ENCODE data around the gene CYSLTR2. TPM values are rescaled to one million over a fixed set of nuclear protein-coding genes. Genes with fewer than 3 reads are reported as not detected.

The CYSLTR2 gene
- total and polyA plus RNA-seq, 9 of the 15 experiments (the other 6 are each of a cell fraction or from before 2014, with no cell fraction given): not detected

DNA sequence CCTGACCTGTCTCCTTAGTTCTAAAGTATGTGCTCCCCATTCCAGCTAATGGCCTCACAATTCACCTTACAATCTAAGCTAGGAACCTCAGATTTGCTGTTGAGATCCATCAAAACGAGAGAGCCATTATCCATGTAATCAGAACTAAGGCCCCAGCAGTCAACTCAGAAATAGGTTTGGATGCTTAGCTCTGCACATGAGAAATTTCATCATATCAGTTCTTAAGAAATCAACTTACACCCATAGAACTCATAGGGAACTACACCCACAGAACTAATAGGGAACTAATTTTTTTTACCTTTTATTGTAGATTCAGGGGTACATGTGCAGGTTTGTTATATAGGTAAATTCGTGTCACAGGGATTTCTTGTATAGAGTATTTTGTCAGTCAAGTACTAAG lies 28.7 kb downstream of the CYSLTR2 start:
- CTCF ChIA-PET (ENCODE audit: low intra/inter-chr PET ratio): no interaction called here
- no peak overlapping the region for H3K4me3 ChIP-seq
- no peak for TF ChIP-seq SMAD4 (CRISPR knock-in tag; conservative IDR thresholded peaks at IDR 0.05)
- TF ChIP-seq MXI1 (IDR thresholded peaks at IDR 0.05; ENCODE audit: low read depth, low read length): no peak
- TF ChIP-seq, protein P1, sequence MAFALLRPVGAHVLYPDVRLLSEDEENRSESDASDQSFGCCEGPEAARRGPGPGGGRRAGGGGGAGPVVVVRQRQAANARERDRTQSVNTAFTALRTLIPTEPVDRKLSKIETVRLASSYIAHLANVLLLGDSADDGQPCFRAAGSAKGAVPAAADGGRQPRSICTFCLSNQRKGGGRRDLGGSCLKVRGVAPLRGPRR (CRISPR knock-in tag; IDR thresholded peaks at IDR 0.05): no peak
- no peak for TF ChIP-seq XRCC4 (IDR thresholded peaks at IDR 0.05; ENCODE audit: extremely low read depth, insufficient read depth, insufficient read length)
- no peak for TF ChIP-seq HDAC8 (tag; IDR thresholded peaks at IDR 0.05)
- TF ChIP-seq EP400 (IDR thresholded peaks at IDR 0.05): no peak
- TF ChIP-seq, protein P2, sequence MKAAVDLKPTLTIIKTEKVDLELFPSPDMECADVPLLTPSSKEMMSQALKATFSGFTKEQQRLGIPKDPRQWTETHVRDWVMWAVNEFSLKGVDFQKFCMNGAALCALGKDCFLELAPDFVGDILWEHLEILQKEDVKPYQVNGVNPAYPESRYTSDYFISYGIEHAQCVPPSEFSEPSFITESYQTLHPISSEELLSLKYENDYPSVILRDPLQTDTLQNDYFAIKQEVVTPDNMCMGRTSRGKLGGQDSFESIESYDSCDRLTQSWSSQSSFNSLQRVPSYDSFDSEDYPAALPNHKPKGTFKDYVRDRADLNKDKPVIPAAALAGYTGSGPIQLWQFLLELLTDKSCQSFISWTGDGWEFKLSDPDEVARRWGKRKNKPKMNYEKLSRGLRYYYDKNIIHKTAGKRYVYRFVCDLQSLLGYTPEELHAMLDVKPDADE (conservative IDR thresholded peaks at IDR 0.05; ENCODE audit: control insufficient read depth, low read depth, low read length): no peak
- H3K4me1 ChIP-seq (replicated peaks in 1 of 2; ENCODE audit: control insufficient read depth in 2 of 2, insufficient read depth in 2 of 2, low read length in 2 of 2): no peaks in the 10 kb centered on the region
- FAIRE-seq (no peak), DNase-seq (ENCODE audit: extremely low read depth in 1 of 4, low spot score in 3 of 4) (no peak), ATAC-seq (no peak)
- H3K27ac ChIP-seq (ENCODE audit: extremely low read depth, low read depth, low read length): no peak overlapping the region
- POLR2A ChIA-PET: interaction anchor here (0.6 kb wide), 1 partner anchor 1132 kb away, joined by 3 read pairs; no protein-coding TSS in a partner anchor
- in situ Hi-C loops (cut with MboI) (no loop called here), intact Hi-C loops (cut with micrococcal nuclease) (no loop called here)
- no peaks in the 10 kb centered on the region for H3K27me3 ChIP-seq (ENCODE audit: control insufficient read depth in 2 of 2, insufficient read depth in 2 of 2, low read length in 2 of 2)
- H3K4me2 ChIP-seq (ENCODE audit: insufficient read depth, low read length): no peak overlapping the region
- BruUV-seq (replicated peaks): no TSS peak
- H3K9ac ChIP-seq (ENCODE audit: insufficient read depth in 1 of 2, low read depth in 2 of 2, low read length in 2 of 2): no peak overlapping the region
- 0% methylated on average over 2 of the region's 2 CpGs for WGBS (ENCODE audit: insufficient coverage, low coverage, missing lambda C conversion rate)
- no peaks in the 10 kb centered on the region for H3K9me3 ChIP-seq (replicated peaks; ENCODE audit: control insufficient read depth, insufficient read depth, low read depth, low read length)
- H4K20me1 ChIP-seq (replicated peaks; ENCODE audit: control insufficient read depth, insufficient read depth, low read length): no peaks in the 10 kb centered on the region
- H3K9me1 ChIP-seq (ENCODE audit: control insufficient read depth, insufficient read depth, low read length): no peaks in the 10 kb centered on the region
- no peak overlapping the region for H2AFZ ChIP-seq (ENCODE audit: low read depth, low read length)
- H3K79me2 ChIP-seq (ENCODE audit: control insufficient read depth, insufficient read depth, low read length): no peaks in the 10 kb centered on the region
- H3K36me3 ChIP-seq (ENCODE audit: control insufficient read depth, insufficient read depth, low read length): no peaks in the 10 kb centered on the region

All from K562 (cell line).